NB4 (cell line): Measurements from ENCODE around the gene NRP1.

ENCODE experiments used
- MAX ChIP-seq: IDR thresholded peaks from 2 replicates; pipeline ENCODE4 v1.6.1; 2011; ENCODE audit warnings: low read depth, low read length
- MYC ChIP-seq: IDR thresholded peaks from 2 replicates; pipeline ENCODE4 v1.6.1; 2011; ENCODE audit warnings: low read depth, low read length
- POLR2A ChIP-seq: IDR thresholded peaks from 2 replicates; pipeline ENCODE4 v1.6.1; 2011; ENCODE audit warnings: mild to moderate bottlenecking; ENCODE audit not compliant: insufficient read length; ENCODE audit errors: extremely low read depth
- TF ChIP-seq, protein P1 (sequence below): IDR thresholded peaks from one replicate; pipeline ENCODE4 v1.5.1; 2012; ENCODE audit warnings: low read depth, low read length

GRCh38 chr10:33304423-33305225, 29.8 kb downstream of the NRP1 start:
- TF ChIP-seq, protein P1, sequence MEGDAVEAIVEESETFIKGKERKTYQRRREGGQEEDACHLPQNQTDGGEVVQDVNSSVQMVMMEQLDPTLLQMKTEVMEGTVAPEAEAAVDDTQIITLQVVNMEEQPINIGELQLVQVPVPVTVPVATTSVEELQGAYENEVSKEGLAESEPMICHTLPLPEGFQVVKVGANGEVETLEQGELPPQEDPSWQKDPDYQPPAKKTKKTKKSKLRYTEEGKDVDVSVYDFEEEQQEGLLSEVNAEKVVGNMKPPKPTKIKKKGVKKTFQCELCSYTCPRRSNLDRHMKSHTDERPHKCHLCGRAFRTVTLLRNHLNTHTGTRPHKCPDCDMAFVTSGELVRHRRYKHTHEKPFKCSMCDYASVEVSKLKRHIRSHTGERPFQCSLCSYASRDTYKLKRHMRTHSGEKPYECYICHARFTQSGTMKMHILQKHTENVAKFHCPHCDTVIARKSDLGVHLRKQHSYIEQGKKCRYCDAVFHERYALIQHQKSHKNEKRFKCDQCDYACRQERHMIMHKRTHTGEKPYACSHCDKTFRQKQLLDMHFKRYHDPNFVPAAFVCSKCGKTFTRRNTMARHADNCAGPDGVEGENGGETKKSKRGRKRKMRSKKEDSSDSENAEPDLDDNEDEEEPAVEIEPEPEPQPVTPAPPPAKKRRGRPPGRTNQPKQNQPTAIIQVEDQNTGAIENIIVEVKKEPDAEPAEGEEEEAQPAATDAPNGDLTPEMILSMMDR = no peak
- TF ChIP-seq POLR2A (no peak), MAX (no peak), MYC (no peak)
